NB4 (cell line): ENCODE data around the gene PVR.

Source experiments
- DNase-seq: peaks from one replicate; pipeline ENCODE4 v3.0.0; 2010; ENCODE audit warnings: low read depth
- H3K4me3 ChIP-seq: one replicate; pipeline ENCODE4 v1.5.1; 2011; ENCODE audit warnings: mild to moderate bottlenecking, low read depth, low read length, moderate library complexity
- MAX ChIP-seq: IDR thresholded peaks from 2 replicates; pipeline ENCODE4 v1.6.1; 2011; ENCODE audit warnings: low read depth, low read length
- MYC ChIP-seq: IDR thresholded peaks from 2 replicates; pipeline ENCODE4 v1.6.1; 2011; ENCODE audit warnings: low read depth, low read length
- POLR2A ChIP-seq: IDR thresholded peaks from 2 replicates; pipeline ENCODE4 v1.6.1; 2011; ENCODE audit warnings: mild to moderate bottlenecking; ENCODE audit not compliant: insufficient read length; ENCODE audit errors: extremely low read depth
- TF ChIP-seq, protein P1 (sequence below): IDR thresholded peaks from one replicate; pipeline ENCODE4 v1.5.1; 2012; ENCODE audit warnings: low read depth, low read length

PVR gene

DNA sequence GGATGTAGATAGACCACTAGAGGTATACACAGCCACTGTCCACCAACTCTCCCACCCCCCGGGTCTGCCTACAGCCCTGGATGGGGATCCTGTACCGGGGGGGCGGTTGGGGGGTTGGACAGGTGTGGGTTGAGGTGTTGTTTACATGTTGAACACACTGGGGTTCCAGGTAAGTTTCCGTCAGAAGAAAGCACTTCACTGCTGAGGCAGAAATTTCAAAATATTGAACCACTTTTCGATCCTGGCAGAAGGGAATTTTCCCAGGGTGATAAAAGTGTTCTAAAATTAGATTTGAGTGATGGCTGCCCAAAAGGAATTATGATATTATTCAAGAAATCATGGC is 48.6 kb downstream of the PVR start:
- no peak for DNase-seq
- H3K4me3 ChIP-seq, result no peak overlapping the region
- TF ChIP-seq MAX (no peak), POLR2A (no peak), MYC (no peak)
- TF ChIP-seq, protein P1, sequence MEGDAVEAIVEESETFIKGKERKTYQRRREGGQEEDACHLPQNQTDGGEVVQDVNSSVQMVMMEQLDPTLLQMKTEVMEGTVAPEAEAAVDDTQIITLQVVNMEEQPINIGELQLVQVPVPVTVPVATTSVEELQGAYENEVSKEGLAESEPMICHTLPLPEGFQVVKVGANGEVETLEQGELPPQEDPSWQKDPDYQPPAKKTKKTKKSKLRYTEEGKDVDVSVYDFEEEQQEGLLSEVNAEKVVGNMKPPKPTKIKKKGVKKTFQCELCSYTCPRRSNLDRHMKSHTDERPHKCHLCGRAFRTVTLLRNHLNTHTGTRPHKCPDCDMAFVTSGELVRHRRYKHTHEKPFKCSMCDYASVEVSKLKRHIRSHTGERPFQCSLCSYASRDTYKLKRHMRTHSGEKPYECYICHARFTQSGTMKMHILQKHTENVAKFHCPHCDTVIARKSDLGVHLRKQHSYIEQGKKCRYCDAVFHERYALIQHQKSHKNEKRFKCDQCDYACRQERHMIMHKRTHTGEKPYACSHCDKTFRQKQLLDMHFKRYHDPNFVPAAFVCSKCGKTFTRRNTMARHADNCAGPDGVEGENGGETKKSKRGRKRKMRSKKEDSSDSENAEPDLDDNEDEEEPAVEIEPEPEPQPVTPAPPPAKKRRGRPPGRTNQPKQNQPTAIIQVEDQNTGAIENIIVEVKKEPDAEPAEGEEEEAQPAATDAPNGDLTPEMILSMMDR, result no peak

DNA sequence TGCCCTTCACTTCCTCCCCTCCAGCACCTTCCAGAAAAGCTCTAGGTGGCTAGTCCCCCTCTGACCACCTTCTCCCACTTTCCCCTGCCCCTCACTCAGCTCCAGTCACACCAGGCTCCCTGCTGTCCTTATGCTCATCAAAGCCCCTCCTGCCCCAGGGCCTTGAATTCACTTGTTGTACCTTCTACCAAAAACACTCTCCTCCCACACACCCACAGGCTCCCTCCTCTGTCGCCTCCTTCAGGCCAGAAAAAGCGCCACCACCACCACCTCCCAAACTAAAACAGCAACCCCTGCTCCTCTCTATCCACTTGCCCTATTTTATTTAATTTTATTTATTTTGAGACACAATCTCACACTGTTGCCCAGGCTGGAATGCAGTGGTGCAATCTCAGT is 50.5 kb downstream of the PVR start:
- TF ChIP-seq MAX (no peak), POLR2A (no peak), MYC (no peak)
- TF ChIP-seq, protein P1, result no peak
- no peak overlapping the region for H3K4me3 ChIP-seq
- peak; percentile 30 for DNase-seq

DNA sequence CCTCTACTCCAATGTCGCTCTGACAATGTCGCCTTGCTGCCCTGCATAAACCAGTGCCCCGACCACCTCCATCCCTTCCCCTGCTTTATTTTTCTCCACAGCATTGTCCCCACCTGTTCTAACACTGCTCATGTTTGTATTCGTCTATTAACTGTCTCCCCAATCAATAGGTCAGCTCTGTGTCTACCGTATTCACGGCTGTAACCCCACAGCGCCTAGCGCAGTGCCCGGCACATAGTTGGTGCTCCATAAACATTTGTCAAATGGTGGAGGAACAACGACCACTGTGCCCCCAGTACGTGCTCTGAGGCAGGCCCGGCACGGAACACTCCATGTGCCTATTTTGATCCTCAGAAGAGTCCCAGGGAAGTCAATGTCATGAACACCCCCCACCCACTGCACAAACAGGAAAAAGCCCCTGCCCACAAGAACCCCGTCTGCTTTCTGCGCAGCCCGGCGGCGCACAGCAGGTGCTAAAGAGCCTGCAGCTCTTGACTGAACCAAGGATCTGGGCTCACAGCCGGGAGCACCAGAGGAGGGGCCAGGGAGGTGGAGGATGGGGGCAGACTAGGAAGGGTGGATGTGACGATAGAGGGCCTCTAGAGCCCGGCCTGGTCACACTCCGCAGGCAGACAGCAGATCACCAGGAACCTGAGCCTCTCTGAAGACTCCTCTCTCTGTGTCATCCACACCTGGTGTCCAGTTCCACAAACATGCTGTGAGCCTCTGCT is 53.4 kb downstream of the PVR start:
- no peak overlapping the region for H3K4me3 ChIP-seq
- TF ChIP-seq, protein P1, result no peak
- TF ChIP-seq POLR2A, result no peak
- no peak for TF ChIP-seq MYC
- TF ChIP-seq MAX, result no peak
- no peak for DNase-seq

- H3K4me3 ChIP-seq, result no peak overlapping the region
- no peak for DNase-seq
- TF ChIP-seq MAX (no peak), MYC (no peak), POLR2A (no peak)
- TF ChIP-seq, protein P1, result no peak
These were observed 53.9 kb downstream of the PVR start for GRCh38 chr19:44697670-44698034.

- H3K4me3 ChIP-seq, result no peak within 1 kb of the TSS
- no peak for DNase-seq
- TF ChIP-seq POLR2A (no peak), MYC (no peak), MAX (no peak)
- TF ChIP-seq, protein P1, result no peak
These were observed 54.9 kb downstream of the PVR start, which contains the start of gene CEACAM16 for GRCh38 chr19:44698492-44699201. CEACAM16 (plus strand) TSS chr19:44699151; CDS start chr19:44701457, 2,306 bp downstream.
